IMR-90 (cell line): Measurements from ENCODE around the gene DTX1. TPM values are rescaled to one million over a fixed set of nuclear protein-coding genes. Genes with fewer than 3 reads are reported as not detected.

Experiments
- ATAC-seq: fragments of 200-7000 bp; cut with Tn5 transposase; 2 replicates; pipeline ENCODE4 v1.9.1; 2020; ENCODE audit warnings: low read depth, mild to moderate bottlenecking, moderate library complexity
- BruUV-seq: library from RNA; stranded (reverse); fragments of 400-500 nt; replicated peaks from 2 replicates; lab custom pipeline; 2021; lab: Mats Ljungman, UMichigan
- CTCF ChIA-PET: fragments of 300-600 bp; formaldehyde crosslinking; extraction: SDS; loops from one replicate; lab custom pipeline; 2021; ENCODE audit warnings: antibody characterized with exemption; lab: Yijun Ruan, JAX
- POLR2A ChIA-PET: fragments of 300-600 bp; sonication (Branson Sonifier 250); formaldehyde crosslinking; loops from one replicate; lab custom pipeline; 2022; ENCODE audit warnings: antibody characterized with exemption; ENCODE audit not compliant: unreplicated experiment; lab: Charles Lee
- DNase-seq: peaks from one replicate; pipeline ENCODE4 v3.0.0; 2013
- H2AFZ ChIP-seq: replicated peaks from 2 replicates; pipeline ENCODE3; 2013; ENCODE audit warnings: low read length, mild to moderate bottlenecking; ENCODE audit not compliant: poor library complexity
- H2AK5ac ChIP-seq: 2 replicates; pipeline ENCODE4 v1.6.1; 2013; ENCODE audit warnings: low read depth, low read length, inconsistent platforms
- H2AK9ac ChIP-seq: replicated peaks from 2 replicates; pipeline ENCODE3; 2013; ENCODE audit warnings: mild to moderate bottlenecking, low read depth, low read length, moderate library complexity; ENCODE audit not compliant: poor library complexity
- H2BK120ac ChIP-seq: 2 replicates; pipeline ENCODE4 v1.6.1; 2013; ENCODE audit warnings: low read depth, low read length, inconsistent platforms
- H2BK15ac ChIP-seq: 3 replicates; pipeline ENCODE4 v1.6.1; 2013; ENCODE audit warnings: low read depth, low read length, inconsistent platforms
- H2BK20ac ChIP-seq: 2 replicates; pipeline ENCODE4 v1.6.1; 2013; ENCODE audit warnings: low read depth, mild to moderate bottlenecking, inconsistent platforms, low read length, moderate library complexity
- H2BK5ac ChIP-seq: 2 replicates; pipeline ENCODE4 v1.6.1; 2013; ENCODE audit warnings: mild to moderate bottlenecking, low read depth, low read length, inconsistent platforms; ENCODE audit not compliant: poor library complexity, severe bottlenecking
- H3K14ac ChIP-seq: replicated peaks from 2 replicates; pipeline ENCODE4 v1.6.1; 2013; ENCODE audit warnings: low read depth, low read length, inconsistent platforms
- H3K18ac ChIP-seq: 2 replicates; pipeline ENCODE4 v1.6.1; 2013; ENCODE audit warnings: low read depth, low read length, control low read depth
- H3K23ac ChIP-seq: 2 replicates; pipeline ENCODE4 v1.6.1; 2013; ENCODE audit warnings: low read depth, low read length, inconsistent platforms
- H3K27ac ChIP-seq: 2 replicates; pipeline ENCODE4 v1.5.1; 2013; ENCODE audit warnings: mild to moderate bottlenecking, control low read depth, low read length; ENCODE audit not compliant: insufficient read depth
- H3K27me3 ChIP-seq: 2 replicates; pipeline ENCODE4 v1.6.1; 2013; ENCODE audit warnings: low read length; ENCODE audit not compliant: control insufficient read depth, insufficient read depth
- H3K36me3 ChIP-seq: 2 replicates; pipeline ENCODE4 v1.6.1; 2013; ENCODE audit warnings: low read length, mixed read lengths; ENCODE audit not compliant: control insufficient read depth, insufficient read depth
- H3K4ac ChIP-seq: 2 replicates; pipeline ENCODE4 v1.6.1; 2013; ENCODE audit warnings: low read depth, low read length, inconsistent platforms
- H3K4me1 ChIP-seq: 2 replicates; pipeline ENCODE4 v1.6.1; 2013; ENCODE audit warnings: low read length, mixed read lengths; ENCODE audit not compliant: control insufficient read depth, insufficient read depth
- H3K4me2 ChIP-seq: 2 replicates; pipeline ENCODE4 v1.6.1; 2013; ENCODE audit warnings: low read depth, mild to moderate bottlenecking, control low read depth, low read length, moderate library complexity
- H3K4me3 ChIP-seq: 2 replicates; pipeline ENCODE4 v1.5.1; 2013; ENCODE audit warnings: low read depth, mild to moderate bottlenecking, control low read depth, low read length, moderate library complexity; ENCODE audit not compliant: insufficient read depth
- H3K56ac ChIP-seq: 2 replicates; pipeline ENCODE4 v1.6.1; 2013; ENCODE audit warnings: low read length, inconsistent platforms; ENCODE audit not compliant: insufficient read depth; ENCODE audit errors: extremely low read depth
- H3K79me1 ChIP-seq, 2 experiments: 2 replicates each; pipeline ENCODE4 v1.6.1; 2013; ENCODE audit warnings: low read length in 2 of 2, inconsistent platforms in 1 of 2, low read depth in 1 of 2
- H3K9ac ChIP-seq: 2 replicates; pipeline ENCODE4 v1.6.1; 2013; ENCODE audit warnings: low read depth, low read length, control low read depth
- H3K9me1 ChIP-seq: 2 replicates; pipeline ENCODE4 v1.6.1; 2013; ENCODE audit warnings: low read length, inconsistent platforms; ENCODE audit not compliant: insufficient read depth
- H3K9me3 ChIP-seq: 2 replicates; pipeline ENCODE4 v1.6.1; 2013; ENCODE audit warnings: low read length; ENCODE audit not compliant: control insufficient read depth, insufficient read depth
- H4K20me1 ChIP-seq: 2 replicates; pipeline ENCODE4 v1.6.1; 2013; ENCODE audit warnings: low read length, inconsistent platforms; ENCODE audit not compliant: insufficient read depth
- H4K5ac ChIP-seq: 2 replicates; pipeline ENCODE4 v1.6.1; 2013; ENCODE audit warnings: mild to moderate bottlenecking, low read depth, low read length, control low read depth
- H4K8ac ChIP-seq, 2 experiments: 2 replicates each; pipeline ENCODE4 v1.6.1; 2013; ENCODE audit warnings: low read depth in 2 of 2, low read length in 2 of 2, control low read depth in 1 of 2, inconsistent platforms in 1 of 2
- H4K91ac ChIP-seq: 2 replicates; pipeline ENCODE4 v1.6.1; 2013; ENCODE audit warnings: low read depth, low read length, inconsistent platforms; ENCODE audit not compliant: insufficient read depth
- BHLHE40 ChIP-seq: fragments of 150-350 bp; IDR thresholded peaks from 2 replicates; pipeline ENCODE4 v1.6.1; 2016; ENCODE audit warnings: mild to moderate bottlenecking, low read depth, low read length
- CTCF ChIP-seq: conservative IDR thresholded peaks from 2 replicates; pipeline ENCODE4 v1.5.1; 2012; ENCODE audit warnings: mild to moderate bottlenecking, low read depth, low read length, improper control_type of control experiment
- MAZ ChIP-seq: IDR thresholded peaks from 2 replicates; pipeline ENCODE4 v1.6.1; 2012; ENCODE audit warnings: low read depth, mild to moderate bottlenecking, low read length, improper control_type of control experiment, moderate library complexity, borderline replicate concordance
- POLR2A ChIP-seq: IDR thresholded peaks from 2 replicates; pipeline ENCODE4 v1.6.1; 2012; ENCODE audit warnings: mild to moderate bottlenecking, low read depth, low read length
- USF2 ChIP-seq: fragments of 150-350 bp; IDR thresholded peaks from 2 replicates; pipeline ENCODE4 v1.6.1; 2017; ENCODE audit warnings: mild to moderate bottlenecking, antibody characterized with exemption, low read length, low read depth
- WGBS, 2 experiments: methylation state at CpG; one replicate each; pipeline versions ENCODE4 v1.1.5 to v1.1.7; 2013; ENCODE audit warnings: missing lambda C conversion rate in 2 of 2; ENCODE audit not compliant: insufficient read length in 1 of 2; ENCODE audit errors: extremely low coverage in 2 of 2; 5-methylcytosine and 5-hydroxymethylcytosine counted together
- dilution Hi-C: fragments of 300-500 bp; cut with HindIII; formaldehyde crosslinking; loops from one replicate; pipeline ENCODE4 v1.14.3; 2018; ENCODE audit warnings: low sequenced_read_pairs; ENCODE audit not compliant: unreplicated experiment
- in situ Hi-C: fragments of 300-500 bp; cut with MboI; formaldehyde crosslinking; loops from 3 replicates; pipeline ENCODE4 v1.14.3; 2019; ENCODE audit warnings: low sequenced_read_pairs, inconsistent platforms, mixed read lengths
- intact Hi-C: fragments of 100-400 bp; cut with micrococcal nuclease; formaldehyde crosslinking; loops from 2 replicates; pipeline ENCODE4 v1.10.0; 2022
- polyA plus RNA-seq, 3 experiments: library from polyadenylated mRNA; depleted of rRNA; stranded (reverse); fragments of >200 nt; gene quantifications; 2 replicates each; pipeline ENCODE4 v1.2.3, GENCODE V29; 2012; ENCODE audit warnings: low replicate concordance in 1 of 3
- total RNA-seq: library from RNA; depleted of rRNA; stranded (reverse); fragments of >200 nt; gene quantifications from 2 replicates; pipeline ENCODE4 v1.2.3, GENCODE V29; 2012

DTX1 gene
- total and polyA plus RNA-seq, 2 of the 4 experiments (the other 2 are of a cell fraction): not detected

DNA sequence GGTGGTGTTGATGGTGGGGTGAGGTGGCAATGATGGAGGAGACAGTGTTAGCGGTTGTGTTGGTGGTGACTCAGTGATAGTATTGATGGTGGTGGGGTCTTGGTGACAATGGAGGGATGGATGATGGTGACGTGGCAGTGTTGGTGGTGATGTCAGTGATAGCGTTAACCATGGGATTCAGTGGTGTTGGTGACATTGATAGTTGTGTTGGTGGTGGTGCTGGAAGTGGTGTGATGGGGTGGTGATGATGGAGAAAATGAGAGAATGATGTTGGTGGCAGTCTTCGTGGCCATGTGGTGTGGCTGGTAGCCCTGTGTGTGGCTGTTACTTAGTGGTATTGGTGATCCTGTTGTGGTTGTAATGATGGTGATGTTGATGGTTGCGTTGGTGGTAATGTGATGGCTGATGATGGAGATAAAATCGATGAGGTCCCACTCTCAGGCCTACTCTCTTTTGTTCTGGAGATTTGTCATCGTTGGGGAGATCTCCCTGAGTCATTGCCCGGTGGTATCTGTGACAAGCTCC lies 2.6 kb downstream of the DTX1 start:
- Histone ChIP-seq H2AFZ (no peak overlapping the region), H3K4me1 (no peaks in the 10 kb centered on the region), H3K14ac (no peak overlapping the region), H2BK20ac (no peak overlapping the region), H3K56ac (no peak overlapping the region), H3K4me3 (no peak overlapping the region), H4K20me1 (no peaks in the 10 kb centered on the region), H3K36me3 (no peaks in the 10 kb centered on the region), H2BK15ac (no peak overlapping the region), H3K27ac (no peak overlapping the region), H4K91ac (no peak overlapping the region), H4K5ac (no peak overlapping the region), H3K23ac (no peak overlapping the region), H3K18ac (no peak overlapping the region), H2AK9ac (no peak overlapping the region), H2BK5ac (no peak overlapping the region), H3K4ac (no peak overlapping the region), H3K4me2 (no peak overlapping the region), H3K27me3 (peaks cover 45% of the 10 kb centered on the region), H3K79me1 (no peaks in the 10 kb centered on the region), H3K9me3 (no peaks in the 10 kb centered on the region), H3K9ac (no peak overlapping the region), H2BK120ac (no peak overlapping the region), H2AK5ac (no peak overlapping the region), H4K8ac (no peak overlapping the region), H3K9me1 (0 out of 2 replicates have a peak, but pooled peaks cover 2% of the 10 kb centered on the region)
- ATAC-seq: no peak
- in situ Hi-C loops: no loop called here
- BruUV-seq: no TSS peak
- no peak for DNase-seq
- no peak for TF ChIP-seq CTCF
- no peak for TF ChIP-seq MAZ
- no peak for TF ChIP-seq USF2
- no peak for TF ChIP-seq BHLHE40
- no peak for TF ChIP-seq POLR2A
- dilution Hi-C loops: no loop called here
- intact Hi-C loops: no loop called here
- WGBS, 2 experiments: 77% methylated on average over 4 of the region's 8 CpGs; no CpG with 5 or more reads in 1 of the 2 experiments
- ChIA-PET CTCF (no interaction called here), POLR2A (no interaction called here)
